ENCODE results near the gene EFNA3.
"Not testable (repeated sequence)": the region's sequence is repeated elsewhere in the genome, so short reads cannot be mapped to it uniquely, and the experiment has no call there.

GRCh38 chr1:155118090-155118489, 39.5 kb downstream of the EFNA3 start:
- TF ChIP-seq CTCF (IDR thresholded peaks at IDR 0.05; ENCODE audit: extremely low read depth in 1 of 2, insufficient read depth in 1 of 2, low read depth in 1 of 2, low read length in 2 of 2); POLR2A (IDR thresholded peaks at IDR 0.05; ENCODE audit: low read depth, low read length); POLR2AphosphoS5 (IDR thresholded peaks at IDR 0.05; ENCODE audit: insufficient read depth, low read depth, low read length); EZH2 (IDR thresholded peaks at IDR 0.05; ENCODE audit: borderline replicate concordance, low read depth, low read length, severe bottlenecking): not testable (repeated sequence)

Data from endothelial cell of umbilical vein (primary cell).